ENCODE measurements around the gene SLC27A5. TPM values are rescaled to one million over a fixed set of nuclear protein-coding genes. Genes with fewer than 3 reads are reported as not detected.

The SLC27A5 gene, protein sequence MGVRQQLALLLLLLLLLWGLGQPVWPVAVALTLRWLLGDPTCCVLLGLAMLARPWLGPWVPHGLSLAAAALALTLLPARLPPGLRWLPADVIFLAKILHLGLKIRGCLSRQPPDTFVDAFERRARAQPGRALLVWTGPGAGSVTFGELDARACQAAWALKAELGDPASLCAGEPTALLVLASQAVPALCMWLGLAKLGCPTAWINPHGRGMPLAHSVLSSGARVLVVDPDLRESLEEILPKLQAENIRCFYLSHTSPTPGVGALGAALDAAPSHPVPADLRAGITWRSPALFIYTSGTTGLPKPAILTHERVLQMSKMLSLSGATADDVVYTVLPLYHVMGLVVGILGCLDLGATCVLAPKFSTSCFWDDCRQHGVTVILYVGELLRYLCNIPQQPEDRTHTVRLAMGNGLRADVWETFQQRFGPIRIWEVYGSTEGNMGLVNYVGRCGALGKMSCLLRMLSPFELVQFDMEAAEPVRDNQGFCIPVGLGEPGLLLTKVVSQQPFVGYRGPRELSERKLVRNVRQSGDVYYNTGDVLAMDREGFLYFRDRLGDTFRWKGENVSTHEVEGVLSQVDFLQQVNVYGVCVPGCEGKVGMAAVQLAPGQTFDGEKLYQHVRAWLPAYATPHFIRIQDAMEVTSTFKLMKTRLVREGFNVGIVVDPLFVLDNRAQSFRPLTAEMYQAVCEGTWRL
- 1 to 10 TPM; 2.0 to 9.1 (median 4.6) TPM for total RNA-seq

DNA sequence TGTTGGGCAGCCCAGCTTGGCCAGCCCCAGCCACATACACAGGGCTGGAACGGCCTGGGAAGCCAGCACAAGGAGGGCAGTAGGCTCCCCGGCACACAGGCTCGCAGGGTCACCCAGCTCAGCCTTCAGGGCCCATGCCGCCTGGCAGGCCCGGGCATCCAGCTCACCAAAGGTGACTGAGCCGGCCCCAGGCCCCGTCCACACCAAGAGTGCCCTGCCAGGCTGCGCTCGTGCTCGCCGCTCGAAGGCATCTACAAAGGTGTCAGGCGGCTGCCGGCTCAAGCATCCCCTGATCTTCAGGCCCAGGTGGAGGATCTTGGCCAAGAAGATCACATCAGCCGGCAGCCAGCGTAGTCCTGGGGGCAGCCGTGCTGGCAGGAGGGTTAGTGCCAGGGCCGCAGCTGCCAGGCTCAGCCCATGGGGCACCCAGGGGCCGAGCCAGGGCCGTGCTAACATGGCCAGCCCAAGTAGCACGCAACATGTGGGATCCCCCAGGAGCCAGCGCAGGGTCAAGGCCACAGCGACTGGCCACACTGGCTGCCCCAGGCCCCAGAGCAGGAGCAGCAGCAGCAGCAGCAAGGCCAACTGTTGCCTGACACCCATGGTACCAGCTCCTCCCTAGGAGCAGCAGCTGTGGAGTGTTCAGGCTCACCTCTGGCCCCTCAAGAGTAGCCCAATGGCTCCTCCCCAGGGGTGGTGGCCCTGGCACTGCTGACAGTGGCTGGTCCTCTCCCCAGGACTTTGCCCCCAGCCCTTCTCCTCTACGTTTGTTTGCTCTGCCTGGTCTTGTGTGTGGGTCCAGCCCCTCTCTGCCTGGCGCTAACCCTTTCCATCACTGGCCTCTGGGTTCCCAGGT lies at the start of gene SLC27A5:
SLC27A5 (minus strand) TSS at position 640 of the 856 bp plus-strand sequence; CDS start at position 603, 37 bp downstream.
- ATAC-seq (no peak), DNase-seq (no peak)
- Histone ChIP-seq H3K4me1 (peaks cover 15 to 18% of the 10 kb centered on the region in 2 donors), H3K36me3 (peaks cover 0 to 5% of the 10 kb centered on the region in 2 donors), H3K9me3 (no peaks in the 10 kb centered on the region), H3K27ac (no peak within 1 kb of the TSS), H3K27me3 (no peaks in the 10 kb centered on the region), H3K4me3 (no peak within 1 kb of the TSS)
- no peak for TF ChIP-seq POLR2A (IDR thresholded peaks at IDR 0.05)
- TF ChIP-seq, protein P1, sequence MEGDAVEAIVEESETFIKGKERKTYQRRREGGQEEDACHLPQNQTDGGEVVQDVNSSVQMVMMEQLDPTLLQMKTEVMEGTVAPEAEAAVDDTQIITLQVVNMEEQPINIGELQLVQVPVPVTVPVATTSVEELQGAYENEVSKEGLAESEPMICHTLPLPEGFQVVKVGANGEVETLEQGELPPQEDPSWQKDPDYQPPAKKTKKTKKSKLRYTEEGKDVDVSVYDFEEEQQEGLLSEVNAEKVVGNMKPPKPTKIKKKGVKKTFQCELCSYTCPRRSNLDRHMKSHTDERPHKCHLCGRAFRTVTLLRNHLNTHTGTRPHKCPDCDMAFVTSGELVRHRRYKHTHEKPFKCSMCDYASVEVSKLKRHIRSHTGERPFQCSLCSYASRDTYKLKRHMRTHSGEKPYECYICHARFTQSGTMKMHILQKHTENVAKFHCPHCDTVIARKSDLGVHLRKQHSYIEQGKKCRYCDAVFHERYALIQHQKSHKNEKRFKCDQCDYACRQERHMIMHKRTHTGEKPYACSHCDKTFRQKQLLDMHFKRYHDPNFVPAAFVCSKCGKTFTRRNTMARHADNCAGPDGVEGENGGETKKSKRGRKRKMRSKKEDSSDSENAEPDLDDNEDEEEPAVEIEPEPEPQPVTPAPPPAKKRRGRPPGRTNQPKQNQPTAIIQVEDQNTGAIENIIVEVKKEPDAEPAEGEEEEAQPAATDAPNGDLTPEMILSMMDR (IDR thresholded peaks at IDR 0.05 in 4 of 5, conservative IDR thresholded peaks at IDR 0.05 in 1 of 5): no peak
- in situ Hi-C loops (cut with MboI; ENCODE audit: low sequenced_read_pairs in 4 of 4) (no loop called here), intact Hi-C loops (cut with DNase I; ENCODE audit: low total_unique reads) (no loop called here)

DNA sequence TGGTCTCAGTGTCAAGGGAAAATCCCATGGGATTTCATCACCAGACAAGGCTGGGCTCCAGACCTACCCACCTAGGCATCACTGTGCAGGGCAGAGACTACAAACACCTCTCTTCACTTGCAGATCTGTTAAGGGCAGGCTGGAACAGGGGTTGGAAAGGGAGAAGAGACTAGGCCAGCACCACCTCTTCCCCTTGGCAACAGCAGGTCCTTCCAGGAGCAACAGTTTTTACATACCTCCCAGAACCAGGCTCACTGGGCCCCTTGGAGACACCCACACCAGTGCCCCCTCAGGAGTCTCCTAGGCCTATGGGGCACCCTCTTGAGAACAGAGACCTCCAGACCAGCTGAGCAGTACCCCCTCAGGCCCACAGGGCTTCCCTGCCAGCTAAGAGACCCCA lies 49.1 kb upstream of the SLC27A5 start:
- Histone ChIP-seq H3K9me3 (no peaks in the 10 kb centered on the region), H3K27me3 (no peaks in the 10 kb centered on the region), H3K4me3 (no peak overlapping the region), H3K27ac (no peak overlapping the region), H3K36me3 (peaks cover 0 to 11% of the 10 kb centered on the region in 2 donors), H3K4me1 (peaks cover 42 to 60% of the 10 kb centered on the region in 2 donors)
- ATAC-seq: no peak
- no peak for TF ChIP-seq POLR2A (IDR thresholded peaks at IDR 0.05)
- TF ChIP-seq, protein P1 (IDR thresholded peaks at IDR 0.05 in 4 of 5, conservative IDR thresholded peaks at IDR 0.05 in 1 of 5): no peak
- intact Hi-C loops (cut with DNase I; ENCODE audit: low total_unique reads) (no loop called here), in situ Hi-C loops (cut with MboI; ENCODE audit: low sequenced_read_pairs in 4 of 4) (no loop called here)
- no peak for DNase-seq

DNA sequence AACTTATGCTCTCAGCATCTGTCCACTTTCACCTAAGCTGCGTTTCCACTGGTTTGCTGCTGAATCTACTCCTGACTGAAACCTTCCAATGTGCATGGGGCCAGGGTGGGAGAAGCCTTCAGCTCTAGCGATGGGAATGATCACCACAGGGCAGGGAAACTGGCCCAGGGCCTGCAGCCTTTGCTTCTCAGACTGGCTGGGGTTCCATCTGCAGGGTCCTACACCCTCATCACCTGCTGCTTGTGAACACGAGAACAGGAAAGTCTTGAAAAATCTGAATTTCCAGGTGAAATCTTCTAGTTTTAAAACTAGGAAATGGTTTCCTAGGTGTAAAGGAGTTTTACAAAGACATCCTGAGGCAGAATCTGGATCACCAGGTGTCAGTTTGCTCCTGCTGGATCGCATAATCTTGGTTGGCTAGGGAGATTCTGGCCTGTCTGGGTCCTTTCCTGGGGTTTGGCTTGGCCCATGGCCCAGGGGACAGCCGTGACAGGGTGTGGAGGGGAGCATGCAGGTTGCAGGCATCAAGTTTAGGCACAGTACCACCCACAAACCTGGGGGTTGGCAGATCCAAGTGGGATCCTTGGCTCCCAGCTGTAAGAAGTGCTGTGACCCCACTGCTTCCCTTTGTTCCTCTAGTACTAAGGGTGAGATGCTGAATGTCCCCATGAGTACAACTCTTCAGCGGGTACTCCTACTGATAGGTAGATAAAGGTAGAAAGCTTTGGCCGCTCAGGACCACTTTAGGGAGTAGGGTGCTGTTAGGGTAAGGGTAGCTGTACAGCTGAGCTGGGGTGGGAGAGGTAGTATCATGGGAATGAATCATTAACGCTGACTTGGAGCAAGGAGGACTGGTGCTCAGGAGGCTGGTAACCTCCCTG lies 48.5 kb upstream of the SLC27A5 start:
- DNase-seq: no peak

More for the DNA sequence above, 48.5 kb upstream of the SLC27A5 start:
- Histone ChIP-seq H3K36me3 (peaks cover 0 to 17% of the 10 kb centered on the region in 2 donors), H3K27ac (peak overlapping the region; percentile 97 to 99 (median 97)), H3K9me3 (no peaks in the 10 kb centered on the region), H3K4me1 (peaks cover 49 to 67% of the 10 kb centered on the region in 2 donors), H3K4me3 (peak overlapping the region; percentile 72 to 80 (median 78)), H3K27me3 (no peaks in the 10 kb centered on the region)
- in situ Hi-C loops (cut with MboI; ENCODE audit: low sequenced_read_pairs in 4 of 4) (no loop called here), intact Hi-C loops (cut with DNase I; ENCODE audit: low total_unique reads) (no loop called here)
- TF ChIP-seq POLR2A (IDR thresholded peaks at IDR 0.05): no peak
- TF ChIP-seq, protein P1 (IDR thresholded peaks at IDR 0.05 in 4 of 5, conservative IDR thresholded peaks at IDR 0.05 in 1 of 5): no peak
- no peak for ATAC-seq

All from gastrocnemius medialis (tissue), 4 donors.